GM21447 (cell line): Measurements from ENCODE around the gene RASSF1.

ENCODE experiments used
- ATAC-seq: cut with Tn5 transposase; IDR thresholded peaks from one replicate; pipeline ENCODE4 v1.9.1; 2021; ENCODE audit not compliant: unreplicated experiment

Gene RASSF1

DNA sequence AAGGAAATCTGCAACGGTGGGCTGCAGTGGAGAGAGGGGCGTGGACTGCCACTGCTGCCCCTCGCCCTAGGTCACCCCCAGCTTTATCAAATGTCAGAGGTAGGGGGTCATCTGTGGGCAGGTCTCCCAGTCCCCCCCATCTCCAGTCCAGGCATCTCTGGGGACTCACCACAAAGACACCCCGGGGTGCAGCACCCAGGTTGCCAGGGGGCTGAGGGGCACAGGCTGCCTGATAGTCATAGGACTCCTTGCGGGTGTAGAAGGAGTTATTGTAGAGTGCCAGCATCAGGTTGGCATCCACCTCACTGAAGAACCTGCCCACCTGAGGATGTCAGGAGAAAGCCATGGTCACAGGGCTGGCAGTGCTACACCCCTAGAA, 25.2 kb upstream of the RASSF1 start:
- ATAC-seq, result no peak

DNA sequence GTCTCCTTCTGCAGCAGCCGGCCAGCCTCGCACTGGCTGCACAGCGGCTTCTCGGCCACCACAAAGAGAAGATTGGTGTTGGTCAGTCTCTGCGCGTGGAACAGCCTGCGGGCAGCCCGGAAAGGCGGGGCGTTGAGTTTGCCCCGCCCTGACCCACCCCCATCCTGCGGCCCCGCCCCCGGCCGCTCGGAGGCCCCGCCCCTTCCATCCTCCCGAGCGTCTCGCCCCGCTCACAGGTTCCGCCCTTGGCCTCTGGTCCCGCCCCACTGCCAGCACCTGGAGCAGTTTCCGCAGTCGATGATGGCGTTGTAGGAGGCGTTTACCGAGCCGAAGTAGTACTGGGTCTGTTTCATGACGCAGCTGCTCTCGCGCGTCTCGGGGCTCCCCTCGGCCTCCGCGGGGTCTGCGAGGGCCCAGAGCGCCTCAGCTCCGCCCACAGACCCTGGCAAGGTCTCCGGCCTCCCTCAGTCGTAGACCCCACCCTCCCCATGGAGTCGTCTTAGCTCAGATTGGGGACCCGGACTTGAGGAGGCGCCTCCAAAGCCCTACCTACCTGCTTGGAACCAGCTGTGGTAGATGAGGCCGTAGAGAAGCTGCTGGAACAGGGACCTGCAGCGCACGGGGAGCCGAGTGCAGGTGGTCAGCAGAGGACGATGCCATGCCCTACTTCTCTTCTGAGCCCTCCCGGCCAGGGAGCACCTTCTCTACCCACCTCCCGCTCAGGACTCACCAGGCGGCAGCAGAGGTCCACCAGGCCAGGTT, 24.6 kb upstream of the RASSF1 start:
- peak; percentile 86 for ATAC-seq

DNA sequence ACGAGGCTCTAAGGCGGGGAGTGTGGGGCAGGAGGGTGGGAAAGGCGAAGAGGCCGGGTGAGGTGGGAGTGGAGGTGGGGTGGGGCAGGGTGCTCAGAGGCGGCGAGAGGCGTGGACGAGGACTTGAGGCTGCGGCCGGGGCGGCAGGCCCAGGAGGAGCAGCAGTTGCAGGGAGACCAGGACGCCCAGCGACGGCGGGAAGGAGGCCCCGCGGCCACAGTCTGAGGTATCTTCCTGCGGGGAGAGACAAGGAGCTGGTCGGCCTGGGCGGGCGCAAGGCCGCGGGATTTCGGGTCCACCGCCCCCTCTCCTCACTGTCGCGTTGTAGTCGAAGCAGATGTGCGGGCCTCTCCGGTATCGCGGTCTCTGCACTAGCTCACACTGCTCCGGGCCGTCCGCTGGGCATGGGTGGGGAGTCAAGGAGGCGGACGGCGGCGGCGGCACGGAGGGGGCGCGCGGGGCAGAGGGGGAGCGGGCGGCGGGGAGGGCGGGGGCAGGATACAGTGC, 24.0 kb upstream of the RASSF1 start:
- ATAC-seq, result peak; percentile 11

DNA sequence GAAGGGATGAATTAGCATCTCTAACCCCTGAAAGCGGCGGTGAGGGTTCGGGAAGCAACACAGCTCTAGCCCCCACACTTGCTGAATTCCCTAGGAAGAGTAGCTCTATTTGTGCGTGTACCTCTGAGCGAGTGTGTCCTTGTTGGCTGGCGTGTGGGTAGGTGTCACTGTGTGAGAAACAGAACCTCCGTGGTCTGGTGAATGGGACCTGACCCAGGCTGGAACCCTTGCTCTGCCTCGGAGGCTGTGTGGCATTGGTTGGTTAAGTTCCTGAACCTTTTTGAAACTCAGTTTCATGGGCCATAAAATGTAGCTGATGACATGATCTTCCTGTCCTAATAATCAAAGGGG, 19.1 kb upstream of the RASSF1 start:
- ATAC-seq, result peak; percentile 9

DNA sequence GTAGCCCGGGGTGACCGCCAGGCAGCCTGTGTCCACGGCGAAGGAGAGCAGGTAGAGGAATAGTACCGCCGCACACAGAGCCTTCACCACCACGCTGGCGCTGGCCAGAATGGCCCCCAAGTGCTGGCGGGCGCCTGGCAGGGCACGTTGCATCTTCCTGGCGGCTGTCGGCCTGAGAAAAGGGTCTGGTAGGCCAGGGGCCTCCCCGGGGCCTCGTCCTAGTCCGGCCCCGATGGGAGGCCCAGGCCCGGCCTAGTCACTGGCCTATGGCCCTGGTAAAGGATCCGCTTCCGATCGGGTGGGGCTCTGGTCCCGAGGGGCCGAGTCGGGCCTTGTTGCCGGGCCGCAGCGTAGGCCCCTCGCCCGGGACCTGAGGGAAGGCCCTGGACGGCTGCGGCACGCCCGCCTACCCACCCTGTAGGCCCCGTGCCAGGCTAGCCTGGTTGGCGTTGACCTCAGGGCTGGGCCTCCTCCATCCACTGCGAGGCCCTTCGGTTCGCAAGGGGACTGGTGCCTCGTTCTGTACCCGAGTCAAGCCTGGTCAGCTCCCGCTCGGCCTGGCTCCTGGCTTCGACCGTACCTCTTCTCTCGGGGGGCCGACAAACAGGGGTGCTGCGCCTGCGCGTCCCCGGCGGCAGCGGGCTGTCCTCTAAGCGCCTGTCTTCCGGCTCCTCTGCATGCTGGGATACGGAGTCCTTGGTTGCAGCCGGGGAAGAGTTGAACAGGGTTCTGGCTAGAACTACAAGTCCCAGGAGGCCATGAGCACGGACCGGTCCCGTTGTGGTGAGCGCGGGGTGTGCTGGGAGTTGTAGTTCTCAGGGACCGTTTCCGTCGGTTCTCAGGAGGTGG, 18.5 kb upstream of the RASSF1 start, which contains the start of gene TMEM115:
TSS of gene TMEM115 (minus strand) at position 611 of the 849 bp plus-strand sequence. CDS start at position 153, 458 bp downstream.
- peak; percentile 99 for ATAC-seq

DNA sequence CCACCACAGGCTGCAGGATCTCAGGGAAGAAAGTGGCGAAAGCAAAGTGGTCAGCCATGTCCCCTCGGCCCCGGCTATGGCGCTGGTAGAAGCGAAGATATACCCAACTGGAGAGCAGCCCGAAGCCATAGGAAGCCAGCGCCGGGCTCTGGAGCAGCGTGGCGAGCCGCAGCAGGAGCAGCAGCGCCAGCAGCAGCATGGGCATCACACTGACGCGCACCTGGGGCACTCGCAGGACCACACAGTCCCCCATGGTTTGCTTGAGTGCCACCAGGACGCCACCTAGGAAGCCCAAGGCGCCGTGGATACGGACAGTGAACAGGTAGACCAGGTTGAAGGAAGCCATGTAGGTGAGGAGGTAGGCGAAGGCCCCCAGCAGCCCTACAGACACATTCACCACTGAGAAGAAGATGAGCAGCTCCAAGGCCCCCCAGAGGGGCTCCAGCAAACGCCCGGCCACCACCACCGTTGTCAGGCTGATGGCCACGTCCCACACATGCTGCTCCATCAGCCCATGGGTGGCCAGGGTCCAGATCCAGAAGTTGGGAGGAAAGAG, 17.8 kb upstream of the RASSF1 start:
- ATAC-seq, result no peak

DNA sequence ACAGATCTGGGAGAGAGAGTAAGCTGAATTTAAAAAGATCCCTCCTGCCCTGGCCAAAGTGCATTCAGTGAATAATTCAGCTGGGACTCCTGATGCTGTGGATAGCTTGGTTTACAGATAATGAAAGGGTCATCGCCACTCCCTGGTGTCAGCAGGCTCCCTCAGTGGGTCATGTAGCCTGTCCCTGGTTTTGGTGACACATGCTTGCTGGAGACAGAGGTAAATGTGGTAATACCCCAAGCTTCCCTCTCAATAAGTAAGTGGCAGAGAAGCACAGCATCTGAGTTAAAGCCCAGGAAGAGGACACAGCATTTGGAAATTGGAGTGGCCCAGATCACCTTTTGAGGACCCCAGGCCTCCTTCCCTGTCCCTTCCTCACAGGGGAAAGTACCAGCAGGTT, 16.8 kb upstream of the RASSF1 start:
- no peak for ATAC-seq

DNA sequence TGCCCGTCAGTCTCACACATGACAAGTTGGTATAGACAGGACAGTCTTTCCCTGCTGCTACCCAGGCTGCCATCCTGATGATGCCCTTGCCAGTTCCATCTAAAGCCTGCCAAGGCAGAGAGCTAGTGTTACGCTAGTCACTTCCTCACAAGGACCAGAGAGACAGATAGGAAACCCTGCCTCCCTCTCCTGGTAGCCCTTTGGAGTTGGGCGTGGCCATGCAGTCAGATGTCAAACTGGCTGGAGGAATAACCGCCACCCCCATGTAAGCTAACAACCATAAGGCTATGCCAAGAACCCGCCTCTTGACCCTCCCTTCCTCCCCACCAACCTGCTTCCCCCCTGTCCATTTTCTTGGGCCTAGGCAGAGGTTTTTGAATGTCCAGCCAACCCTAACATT, 15.9 kb upstream of the RASSF1 start:
- ATAC-seq, result no peak

DNA sequence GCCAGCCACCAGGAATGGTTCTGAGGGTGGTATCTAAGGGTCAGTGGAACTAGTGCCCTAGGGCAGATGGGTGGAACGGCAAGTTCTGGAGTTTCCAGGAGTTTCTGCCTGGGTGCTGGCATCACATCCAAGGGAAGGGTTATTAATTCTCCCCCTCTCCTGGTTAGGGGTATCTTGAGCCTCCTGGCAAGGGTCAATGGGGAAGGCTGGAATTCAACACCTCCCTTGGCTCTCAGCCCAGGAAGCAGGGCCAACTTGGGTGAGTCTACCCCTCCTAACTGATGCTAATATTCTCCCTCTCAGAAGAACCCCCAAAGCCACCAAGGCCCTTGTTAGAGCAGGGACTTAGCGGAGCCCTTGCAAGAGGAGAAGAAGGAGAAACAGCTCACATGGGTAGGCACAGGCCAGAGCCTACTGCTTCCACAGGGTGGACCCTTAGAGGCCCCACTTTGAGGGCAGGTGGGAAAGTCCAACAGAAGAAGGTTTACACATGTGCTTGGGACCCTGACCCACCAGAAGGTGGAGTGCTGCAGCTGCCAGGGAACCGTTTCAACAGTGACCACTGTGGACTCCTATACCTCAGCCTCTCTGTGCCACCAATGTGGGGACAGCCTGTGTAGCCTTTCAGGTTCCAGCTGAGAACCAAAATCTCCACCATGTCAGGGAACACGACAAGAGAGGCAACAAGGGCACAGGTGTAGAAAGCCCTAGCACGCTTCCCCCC, 15.4 kb upstream of the RASSF1 start:
- no peak for ATAC-seq

DNA sequence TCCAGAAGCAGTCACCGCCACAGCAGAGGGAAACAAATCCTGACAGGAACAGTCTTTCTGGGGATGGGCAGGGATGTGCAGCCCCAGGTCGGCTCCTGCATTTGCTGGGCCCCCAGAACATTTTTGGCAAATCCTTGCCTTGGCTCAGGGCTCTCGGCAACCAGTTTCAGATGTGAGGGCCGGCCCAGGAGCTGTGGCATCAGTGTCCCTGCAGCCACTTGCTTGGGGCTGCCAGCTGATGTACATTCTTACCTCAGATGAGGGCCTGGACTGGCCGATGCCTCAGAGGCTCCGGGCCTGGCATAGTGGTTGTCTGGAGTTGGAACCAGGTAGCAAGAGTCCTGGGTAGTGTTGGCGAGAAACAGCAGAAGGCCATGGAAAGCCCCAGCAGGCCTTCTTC, 14.2 kb upstream of the RASSF1 start:
- ATAC-seq, result no peak

DNA sequence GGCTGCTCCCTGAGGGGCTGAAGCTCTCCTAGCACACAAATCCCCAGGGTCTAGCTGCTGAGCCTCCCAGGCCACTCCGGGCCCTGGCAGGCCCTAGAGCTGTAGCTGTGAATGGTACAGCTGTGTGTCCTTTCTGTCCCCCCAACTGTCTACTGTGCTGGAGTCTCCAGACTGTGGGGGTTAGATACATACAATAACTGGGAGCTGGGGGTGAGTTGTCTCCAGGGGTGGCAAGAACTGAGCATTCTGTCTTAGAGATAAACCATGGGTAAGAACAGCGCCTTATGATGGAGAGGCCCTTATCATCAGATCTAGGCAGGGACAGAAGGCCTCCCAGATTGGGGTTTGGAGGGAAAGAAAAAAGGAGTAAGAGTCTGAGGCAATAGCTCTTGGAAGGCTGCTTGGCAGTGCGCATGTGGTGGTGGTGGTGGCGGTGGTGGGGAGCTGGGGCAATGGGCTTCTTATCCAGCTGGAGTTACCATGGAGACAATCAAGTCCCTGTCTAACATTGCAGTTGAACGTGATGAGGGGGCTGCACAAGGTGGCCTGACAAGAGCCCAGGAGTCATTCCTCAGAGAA, 13.6 kb upstream of the RASSF1 start:
- ATAC-seq, result no peak

DNA sequence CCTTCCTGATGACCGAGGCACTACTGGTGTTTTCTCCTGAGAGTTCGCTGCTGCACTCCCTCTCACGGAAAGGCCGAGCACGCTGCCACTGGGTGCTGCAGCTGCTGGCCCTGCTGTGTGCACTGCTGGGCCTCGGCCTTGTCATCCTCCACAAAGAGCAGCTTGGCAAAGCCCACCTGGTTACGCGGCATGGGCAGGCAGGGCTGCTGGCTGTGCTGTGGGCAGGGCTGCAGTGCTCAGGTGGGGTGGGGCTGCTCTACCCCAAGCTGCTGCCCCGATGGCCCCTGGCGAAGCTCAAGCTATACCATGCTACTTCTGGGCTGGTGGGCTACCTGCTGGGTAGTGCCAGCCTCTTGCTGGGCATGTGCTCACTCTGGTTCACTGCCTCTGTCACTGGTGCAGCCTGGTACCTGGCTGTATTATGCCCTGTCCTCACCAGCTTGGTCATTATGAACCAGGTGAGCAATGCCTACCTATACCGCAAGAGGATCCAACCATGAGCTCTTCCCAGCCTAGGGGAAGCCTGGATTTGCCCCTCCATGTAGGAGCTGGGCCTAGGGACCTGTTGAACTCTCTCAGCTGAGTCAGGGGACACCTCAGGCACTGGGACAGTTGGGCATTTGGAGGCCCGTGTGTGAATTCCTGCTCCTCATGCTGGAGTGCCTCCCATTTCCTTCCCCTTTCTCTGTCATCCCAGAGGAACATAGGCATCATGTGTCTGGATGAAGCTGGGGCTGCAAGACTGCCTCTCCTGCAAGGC, 12.8 kb upstream of the RASSF1 start:
- no peak for ATAC-seq

DNA sequence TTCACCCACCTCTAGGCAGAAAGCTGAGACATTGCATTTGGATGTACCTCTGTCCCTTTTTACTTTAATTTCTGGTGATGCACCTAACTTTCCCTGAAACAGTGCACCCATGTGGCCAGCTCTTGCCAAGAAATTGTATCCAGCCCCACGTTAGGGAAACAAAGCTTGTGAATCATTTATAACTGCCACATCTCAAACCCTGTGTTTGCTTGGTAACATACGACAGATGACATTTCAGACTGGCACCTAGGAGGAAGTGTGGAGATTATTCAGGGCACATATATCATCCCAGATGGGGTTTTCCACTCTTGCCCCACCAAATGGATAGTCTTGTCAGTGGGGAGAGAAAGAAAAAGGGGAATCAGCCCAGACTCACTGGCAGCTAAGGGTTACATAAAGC, 12.1 kb upstream of the RASSF1 start:
- no peak for ATAC-seq

DNA sequence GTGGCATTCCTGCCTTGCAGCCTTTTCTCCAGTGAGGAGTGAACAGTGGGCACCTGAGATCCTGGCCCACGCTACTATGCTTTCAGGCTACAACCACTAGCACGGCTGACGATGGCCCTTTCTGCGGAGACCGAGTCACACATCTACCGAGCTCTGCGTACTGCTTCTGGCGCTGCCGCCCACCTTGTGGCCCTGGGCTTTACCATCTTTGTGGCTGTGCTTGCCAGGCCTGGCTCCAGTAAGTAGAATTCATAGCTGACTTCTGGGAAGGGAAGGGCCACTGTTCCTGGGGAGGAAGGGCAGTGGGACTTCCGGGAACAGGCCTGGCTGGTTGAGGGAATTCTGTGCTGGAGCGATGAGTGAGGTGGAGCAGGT, 10.7 kb upstream of the RASSF1 start:
- ATAC-seq, result no peak

DNA sequence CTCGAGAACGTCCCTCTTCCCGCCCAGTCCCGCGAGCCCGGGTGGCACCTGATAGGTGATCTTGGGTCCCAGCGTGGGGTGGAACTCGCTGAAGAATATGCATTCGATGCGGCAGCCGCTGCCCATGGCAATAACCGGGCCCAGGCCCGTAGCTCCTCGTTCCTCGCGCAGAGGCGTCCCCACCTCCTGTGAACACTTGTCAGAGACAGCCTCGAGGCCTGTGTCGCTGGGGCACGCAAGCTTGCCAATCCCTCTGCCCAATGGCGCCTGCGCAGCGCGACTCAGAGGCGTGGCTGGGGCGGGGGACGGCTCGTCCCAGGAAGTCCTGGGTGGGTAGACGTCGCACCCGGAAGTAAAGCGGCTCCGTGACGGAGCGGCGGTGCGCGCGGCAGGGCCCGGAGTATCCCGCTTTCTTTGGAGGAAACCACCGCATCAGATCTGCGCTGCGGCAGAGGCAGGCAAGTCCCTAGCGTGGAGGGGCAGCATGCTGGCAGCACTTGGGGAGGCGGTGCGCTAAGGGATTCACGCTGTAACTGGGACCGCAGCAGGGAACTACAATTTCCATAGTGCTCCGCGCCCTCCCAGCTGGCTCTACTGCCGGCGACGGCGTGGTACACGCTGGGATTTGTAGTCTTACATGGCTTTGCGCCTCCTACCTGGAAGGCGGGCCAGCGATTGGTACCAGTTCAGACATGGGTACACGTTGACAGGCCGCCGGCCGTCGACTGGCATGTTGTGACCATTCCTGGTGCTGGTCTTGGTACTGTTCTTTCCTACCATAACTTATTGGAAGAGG, 10.1 kb upstream of the RASSF1 start, which contains the start of the genes CYB561D2 and NPRL2:
TSS of gene CYB561D2 (plus strand) at position 336 of the 796 bp plus-strand sequence. CDS start 572 bp downstream, outside the sequence.
TSS of gene NPRL2 (minus strand) at position 249 of the 796 bp plus-strand sequence. CDS start at position 126, 123 bp downstream.
- ATAC-seq, result peak; percentile 80

DNA sequence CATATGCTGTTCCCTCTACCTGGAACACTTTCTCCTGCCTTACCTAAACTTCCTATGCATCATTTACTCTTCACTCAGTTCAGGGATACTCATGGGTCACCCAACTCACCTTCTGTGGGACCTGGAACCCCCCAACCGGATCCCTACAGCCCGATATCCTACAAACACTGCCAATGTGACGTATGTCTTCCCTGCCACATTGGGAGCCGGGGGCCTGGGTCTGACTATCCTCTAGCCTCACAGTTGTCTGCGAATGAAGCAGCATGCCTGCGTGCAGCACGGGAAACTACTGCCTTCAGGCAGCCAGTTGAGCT, 9.5 kb upstream of the RASSF1 start:
- no peak for ATAC-seq

DNA sequence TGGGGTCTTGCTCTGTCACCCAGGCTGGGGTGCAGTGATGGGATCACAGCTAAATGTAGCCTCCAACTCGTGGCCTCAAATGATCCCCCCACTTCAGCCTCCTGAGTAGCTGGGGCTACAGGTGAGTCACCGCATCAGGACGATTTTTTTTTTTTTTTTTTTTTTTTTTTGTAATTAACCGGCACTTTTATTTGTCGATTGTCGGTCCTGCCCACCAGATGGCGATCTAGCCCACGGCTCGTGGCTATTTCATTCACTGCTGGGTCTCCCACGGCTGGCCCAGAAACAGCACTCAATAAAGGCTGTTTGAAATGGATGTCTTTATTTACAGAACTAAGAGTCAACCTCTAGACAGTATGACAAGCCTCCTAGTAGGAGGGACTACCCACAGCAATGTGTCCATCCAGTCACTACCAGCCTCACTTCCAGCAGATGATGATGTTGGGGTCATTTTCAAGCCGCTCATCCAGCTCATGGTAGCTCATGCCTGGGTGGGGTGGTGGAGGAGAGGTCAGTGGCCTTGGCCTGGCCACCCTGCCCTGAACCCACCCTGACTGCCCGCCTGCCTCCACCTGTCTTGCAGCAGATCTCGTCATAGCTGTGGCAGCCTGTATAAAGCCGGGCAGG, 6.7 kb upstream of the RASSF1 start:
- no peak for ATAC-seq

DNA sequence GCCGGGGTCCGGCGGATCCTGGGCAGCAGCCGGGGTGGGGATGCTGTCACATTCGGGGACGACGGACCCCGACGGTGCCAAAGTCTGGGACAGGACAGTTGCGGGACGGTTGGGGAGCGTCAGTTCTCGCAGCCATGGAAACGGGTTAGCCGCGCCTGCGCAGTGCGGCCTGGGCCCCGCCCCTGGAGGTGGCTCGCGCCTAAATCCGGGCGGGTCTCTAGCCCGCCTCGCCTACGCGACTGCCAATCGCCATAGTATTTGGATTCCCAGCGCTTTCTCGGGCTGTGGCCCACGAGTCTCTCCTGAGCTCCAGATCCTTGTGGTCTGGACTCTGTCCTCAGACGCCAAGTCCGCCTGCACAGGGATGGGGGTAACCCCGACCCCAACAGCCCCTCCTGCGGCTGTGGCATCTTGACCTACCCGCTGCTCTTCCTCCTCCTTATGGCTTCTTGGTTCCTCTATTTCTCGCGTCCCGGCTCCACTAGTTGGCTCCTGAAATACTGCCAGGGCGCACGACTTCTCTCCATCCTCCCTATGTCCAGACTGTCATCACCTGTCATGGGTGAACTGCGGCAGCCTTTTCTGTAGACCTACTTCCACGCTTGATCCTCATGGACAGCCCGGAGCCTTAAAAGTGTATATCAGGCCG, 5.1 kb upstream of the RASSF1 start, which contains the start of gene ZMYND10:
TSS of gene ZMYND10 (minus strand) at position 147 of the 649 bp plus-strand sequence. CDS start 153 bp downstream, outside the sequence.
- ATAC-seq, result no peak
